CD8-positive, alpha-beta memory T cell (primary cell): ENCODE results near the gene PTH2. TPM values are rescaled to one million over a fixed set of nuclear protein-coding genes. Genes with fewer than 3 reads are reported as not detected.
A peak's percentile ranks its signal among the peaks of the same experiment; 100 is the strongest.

Source experiments
- CTCF ChIA-PET: fragments of 350-600 bp; sonication (Branson Sonifier 250); formaldehyde crosslinking; loops from one replicate; lab custom pipeline; 2021; ENCODE audit warnings: antibody characterized with exemption; lab: Charles Lee
- POLR2A ChIA-PET: fragments of 350-600 bp; sonication (Branson Sonifier 250); formaldehyde crosslinking; loops from one replicate; lab custom pipeline; 2021; ENCODE audit warnings: antibody characterized with exemption; lab: Charles Lee
- DNase-seq, 5 donors: peaks; one replicate each; pipeline versions ENCODE4 v3.0.0 to v3.0.0-alpha.2; 2020 to 2022; ENCODE audit warnings: mixed read lengths in 1 of 5
- H3K27ac ChIP-seq: one replicate; pipeline ENCODE4 v1.7.0; 2013; ENCODE audit warnings: low read depth, mild to moderate bottlenecking, low read length, moderate library complexity
- H3K27me3 ChIP-seq: 2 replicates; pipeline ENCODE4 v1.7.0; 2013; ENCODE audit warnings: low read length, mild to moderate bottlenecking; ENCODE audit not compliant: insufficient read depth, poor library complexity, severe bottlenecking
- H3K36me3 ChIP-seq: 2 replicates; pipeline ENCODE4 v1.7.0; 2013; ENCODE audit warnings: mild to moderate bottlenecking, low read length, moderate library complexity; ENCODE audit not compliant: insufficient read depth
- H3K4me1 ChIP-seq: 2 replicates; pipeline ENCODE4 v1.7.0; 2013; ENCODE audit warnings: mild to moderate bottlenecking, low read length, moderate library complexity; ENCODE audit not compliant: insufficient read depth
- H3K4me3 ChIP-seq: 2 replicates; pipeline ENCODE4 v1.7.0; 2013; ENCODE audit warnings: mild to moderate bottlenecking, low read length
- H3K9me3 ChIP-seq: 2 replicates; pipeline ENCODE4 v1.7.0; 2013; ENCODE audit warnings: mild to moderate bottlenecking, low read length
- H3K27ac Mint-ChIP-seq, 8 donors: one replicate each; pipeline ENCODE4 v1.8.0; 2020 to 2021; ENCODE audit warnings: mixed read lengths in 8 of 8, mild to moderate bottlenecking in 6 of 8, inconsistent platforms in 3 of 8, moderate library complexity in 3 of 8
- H3K27me3 Mint-ChIP-seq, 2 donors: one replicate each; pipeline ENCODE4 v1.8.0; 2020 to 2021; ENCODE audit warnings: mixed read lengths in 2 of 2, mild to moderate bottlenecking in 1 of 2, moderate library complexity in 1 of 2
- H3K36me3 Mint-ChIP-seq, 3 donors: one replicate each; pipeline ENCODE4 v1.8.0; 2020 to 2021; ENCODE audit warnings: mixed read lengths in 3 of 3, inconsistent platforms in 1 of 3, mild to moderate bottlenecking in 1 of 3
- H3K4me1 Mint-ChIP-seq, 3 donors: one replicate each; pipeline ENCODE4 v1.8.0; 2020 to 2021; ENCODE audit warnings: mixed read lengths in 3 of 3, inconsistent platforms in 1 of 3, mild to moderate bottlenecking in 1 of 3
- H3K4me3 Mint-ChIP-seq, 7 donors: one replicate each; pipeline ENCODE4 v1.8.0; 2020 to 2021; ENCODE audit warnings: mixed read lengths in 7 of 7, mild to moderate bottlenecking in 6 of 7, moderate library complexity in 4 of 7, inconsistent platforms in 2 of 7
- H3K9me3 Mint-ChIP-seq, 5 donors: one replicate each; pipeline ENCODE4 v1.8.0; 2020 to 2022; ENCODE audit warnings: mixed read lengths in 5 of 5, mild to moderate bottlenecking in 3 of 5, moderate library complexity in 2 of 5, inconsistent platforms in 1 of 5
- polyA plus RNA-seq: library from polyadenylated mRNA; unstranded; fragments of 300-500 nt; fragmentation: Illumina TruSeq; gene quantifications from one replicate; pipeline ENCODE4 v1.2.3, GENCODE V29; 2021
- total RNA-seq, 2 experiments: library from RNA; stranded (reverse); gene quantifications; one replicate each; pipeline ENCODE4 v1.2.3, GENCODE V29; 2021

Gene PTH2
- total and polyA plus RNA-seq, 3 experiments from 2014 or later = not detected

DNA sequence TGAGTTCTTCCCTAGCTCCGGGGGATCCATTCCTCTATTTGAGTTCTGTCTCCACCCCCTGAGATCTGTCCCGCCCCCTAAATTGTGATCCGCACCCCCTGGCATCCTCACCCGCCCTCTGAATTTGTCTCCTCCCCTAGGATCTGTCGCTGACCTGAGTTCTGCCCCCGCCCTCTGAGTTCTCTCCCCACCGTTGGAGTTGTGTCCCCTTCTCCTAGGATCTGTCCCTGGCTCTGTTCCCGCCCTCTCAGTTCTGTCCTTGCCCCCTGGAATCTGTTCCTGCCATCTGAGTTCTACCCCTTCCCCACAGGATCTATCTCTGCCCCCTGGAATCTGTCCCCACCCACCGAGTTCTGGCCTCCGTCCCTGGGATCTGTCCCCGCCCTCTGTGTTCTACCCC lies 19.1 kb upstream of the PTH2 start:
- peaks cover 49 to 50% of the 10 kb centered on the region in 2 donors for H3K27me3 Mint-ChIP-seq

DNA sequence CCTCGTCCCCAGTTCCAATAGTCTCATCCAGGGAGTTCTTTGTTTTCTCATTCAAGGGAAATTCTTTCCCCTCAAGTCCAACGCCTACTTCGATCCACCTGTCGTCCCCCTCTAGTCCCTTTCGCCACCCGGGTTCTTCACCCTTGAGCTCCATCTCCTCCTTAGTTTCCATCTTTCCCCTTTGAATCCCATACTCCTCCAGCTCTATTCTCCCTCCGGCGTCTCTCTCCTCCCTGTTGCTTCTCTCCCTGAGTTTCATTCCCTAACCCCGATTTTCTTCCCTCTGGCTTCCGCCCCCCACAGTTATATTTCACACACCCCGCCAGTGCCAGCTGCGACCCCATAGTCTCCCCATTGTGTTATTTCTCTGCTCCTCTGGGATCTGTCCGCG lies 18.7 kb upstream of the PTH2 start:
- peaks cover 50% of the 10 kb centered on the region for H3K27me3 ChIP-seq
- H3K4me3 ChIP-seq = no peak overlapping the region
- Mint-ChIP-seq H3K27ac (peak overlapping the region in 5 of 8 donors; percentile 15 to 84 (median 67)), H3K36me3 (peaks cover 0 to 14% (median 4%) of the 10 kb centered on the region in 3 donors), H3K4me3 (peak overlapping the region; percentile 77 to 92 (median 84)), H3K9me3 (no peaks in the 10 kb centered on the region), H3K27me3 (peaks cover 52 to 54% of the 10 kb centered on the region in 2 donors), H3K4me1 (peaks cover 29 to 48% (median 35%) of the 10 kb centered on the region in 3 donors)
- no peaks in the 10 kb centered on the region for H3K36me3 ChIP-seq
- no peak for DNase-seq
- no peaks in the 10 kb centered on the region for H3K9me3 ChIP-seq
- no peak overlapping the region for H3K27ac ChIP-seq
- peaks cover 19% of the 10 kb centered on the region for H3K4me1 ChIP-seq
- ChIA-PET POLR2A (interaction anchor here (0.7 kb wide), 1 partner anchor 10 kb away, joined by 3 read pairs; the partner anchor contains the start of gene PIH1D1), CTCF (interaction anchor here (0.5 to 4.8 kb wide), 8 partner anchors 10 to 215 kb away, joined by 3 to 28 read pairs (median 4); partner anchors contain the start of genes ALDH16A1, GFY and PIH1D1)

More for the DNA sequence above, 19.1 kb upstream of the PTH2 start:
- H3K27me3 ChIP-seq = peaks cover 46% of the 10 kb centered on the region
- Mint-ChIP-seq H3K9me3 (no peaks in the 10 kb centered on the region), H3K27ac (peak overlapping the region in 5 of 8 donors; percentile 18 to 84 (median 58)), H3K36me3 (peaks cover 0 to 17% (median 4%) of the 10 kb centered on the region in 3 donors), H3K4me3 (peak overlapping the region; percentile 77 to 92 (median 84)), H3K4me1 (peaks cover 29 to 47% (median 35%) of the 10 kb centered on the region in 3 donors)
- ChIA-PET CTCF (interaction anchor here (0.8 to 4.8 kb wide), 8 partner anchors 10 to 216 kb away, joined by 3 to 28 read pairs (median 4); partner anchors contain the start of genes ALDH16A1, FLT3LG and GFY), POLR2A (no interaction called here)
- no peak for DNase-seq
- no peaks in the 10 kb centered on the region for H3K9me3 ChIP-seq
- no peak overlapping the region for H3K4me3 ChIP-seq
- peaks cover 19% of the 10 kb centered on the region for H3K4me1 ChIP-seq
- no peaks in the 10 kb centered on the region for H3K36me3 ChIP-seq
- H3K27ac ChIP-seq = no peak overlapping the region

DNA sequence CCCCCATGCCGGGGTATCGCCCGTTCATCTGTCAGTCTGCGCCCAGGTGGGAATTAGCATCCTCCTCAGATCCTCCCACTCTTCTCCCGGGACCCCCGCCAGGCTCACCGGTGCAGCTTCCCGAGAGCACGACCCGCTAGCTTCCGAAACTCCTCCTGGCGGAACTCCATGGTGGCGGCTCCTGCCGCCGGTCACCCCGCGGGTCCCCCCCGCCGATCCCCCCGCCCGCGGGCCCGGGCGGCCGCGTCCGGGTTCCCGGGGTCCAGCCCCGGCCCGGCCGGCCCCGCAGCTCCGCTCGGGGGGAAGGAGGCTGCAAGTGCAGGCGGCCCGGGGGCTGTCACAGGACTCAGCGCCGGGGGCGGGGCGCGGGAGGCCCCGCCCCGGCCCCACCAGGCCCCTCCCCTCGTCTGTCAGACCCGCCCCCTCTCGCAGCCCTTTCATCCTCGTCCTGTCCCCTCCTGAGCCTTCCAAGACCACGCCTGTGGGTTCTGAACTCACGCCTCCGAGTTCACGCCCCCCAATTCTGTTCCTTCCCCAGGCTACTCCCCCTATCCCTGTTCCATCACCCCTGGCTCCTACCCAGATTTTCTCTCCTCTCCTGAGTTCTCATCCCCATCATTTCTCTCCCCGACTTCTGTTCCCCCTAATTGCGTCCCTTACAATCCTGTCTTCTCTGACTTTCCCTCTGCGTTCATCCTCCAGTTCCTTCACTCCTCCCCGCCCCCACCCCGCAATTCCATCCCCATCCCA lies 18.1 kb upstream of the PTH2 start, which contains the start of gene SLC17A7:
TSS of gene SLC17A7 (minus strand) at position 318 of the 750 bp plus-strand sequence. CDS start at position 170, 148 bp downstream.
- H3K27me3 Mint-ChIP-seq = peaks cover 56 to 60% of the 10 kb centered on the region in 2 donors
- Histone ChIP-seq H3K36me3 (no peaks in the 10 kb centered on the region), H3K9me3 (no peaks in the 10 kb centered on the region), H3K27me3 (peaks cover 55% of the 10 kb centered on the region), H3K4me1 (peaks cover 19% of the 10 kb centered on the region), H3K27ac (no peak within 1 kb of the TSS), H3K4me3 (no peak within 1 kb of the TSS)
- POLR2A ChIA-PET = interaction anchor here (0.7 kb wide), 1 partner anchor 10 kb away, joined by 3 read pairs; the partner anchor contains the start of gene PIH1D1
- H3K27ac Mint-ChIP-seq = peak within 1 kb of the TSS in 7 of 8 donors; percentile 18 to 89 (median 67)
- H3K4me1 Mint-ChIP-seq = peaks cover 30 to 47% (median 36%) of the 10 kb centered on the region in 3 donors
- CTCF ChIA-PET = interaction anchor here (0.5 to 4.8 kb wide), 8 partner anchors 10 to 215 kb away, joined by 3 to 28 read pairs (median 4); partner anchors contain the start of genes ALDH16A1, GFY and PIH1D1
- DNase-seq = peak in 2 of 5 donors; percentile 43 to 45
- peak within 1 kb of the TSS; percentile 77 to 92 (median 84) for H3K4me3 Mint-ChIP-seq
- peaks cover 0 to 8% (median 1%) of the 10 kb centered on the region in 3 donors for H3K36me3 Mint-ChIP-seq
- H3K9me3 Mint-ChIP-seq = no peaks in the 10 kb centered on the region

DNA sequence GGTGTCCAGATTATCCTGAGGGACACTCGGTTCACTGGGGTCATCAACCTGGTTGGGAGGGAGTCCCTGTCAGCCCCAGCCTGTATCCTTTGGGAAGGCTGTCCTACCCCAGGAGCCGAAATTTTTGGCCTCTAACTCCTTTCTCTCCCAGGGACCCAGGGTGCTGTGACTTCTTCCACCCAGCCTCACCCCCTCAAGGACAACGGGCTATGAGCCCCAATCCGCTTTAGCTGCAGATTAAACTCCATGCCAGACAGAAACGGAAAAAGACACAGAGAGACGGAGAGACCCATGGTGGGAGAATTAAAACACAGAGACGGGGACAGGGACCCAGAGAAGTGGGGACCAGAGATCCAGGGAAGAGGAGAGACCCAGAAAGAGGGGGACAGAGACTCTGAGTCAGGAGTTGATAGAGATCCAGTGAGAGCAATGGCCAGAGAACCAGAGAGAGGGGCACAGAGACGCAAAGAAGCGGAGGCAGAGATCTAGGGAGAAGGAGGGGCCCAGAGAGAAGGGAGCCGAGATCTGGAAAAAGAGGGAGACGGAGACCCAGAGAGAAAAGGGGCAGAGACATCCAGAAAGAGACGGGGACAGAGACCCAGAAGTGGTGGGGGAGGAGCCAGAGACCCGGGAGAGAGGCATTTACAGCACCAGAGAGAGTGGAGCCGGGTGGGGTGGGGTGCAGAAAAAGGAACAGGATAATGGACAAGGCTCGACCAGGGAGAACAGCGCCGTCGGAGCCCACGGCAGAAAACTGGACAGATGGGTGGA lies 17.4 kb upstream of the PTH2 start:
- peaks cover 56% of the 10 kb centered on the region for H3K27me3 ChIP-seq
- ChIA-PET POLR2A (no interaction called here), CTCF (interaction anchor here (4.8 kb wide), 1 partner anchor 48 kb away, joined by 28 read pairs; no protein-coding TSS in a partner anchor)
- Mint-ChIP-seq H3K27me3 (peaks cover 64 to 68% of the 10 kb centered on the region in 2 donors), H3K4me1 (peaks cover 31 to 52% (median 41%) of the 10 kb centered on the region in 3 donors), H3K36me3 (peaks cover 0 to 2% (median 1%) of the 10 kb centered on the region in 3 donors), H3K4me3 (peak overlapping the region; percentile 8 to 80 (median 61)), H3K27ac (peak overlapping the region in 4 of 8 donors; percentile 30 to 89 (median 51)), H3K9me3 (no peaks in the 10 kb centered on the region)
- no peak overlapping the region for H3K27ac ChIP-seq
- H3K4me1 ChIP-seq = peaks cover 19% of the 10 kb centered on the region
- H3K4me3 ChIP-seq = no peak overlapping the region
- H3K36me3 ChIP-seq = no peaks in the 10 kb centered on the region
- H3K9me3 ChIP-seq = no peaks in the 10 kb centered on the region
- DNase-seq = no peak

DNA sequence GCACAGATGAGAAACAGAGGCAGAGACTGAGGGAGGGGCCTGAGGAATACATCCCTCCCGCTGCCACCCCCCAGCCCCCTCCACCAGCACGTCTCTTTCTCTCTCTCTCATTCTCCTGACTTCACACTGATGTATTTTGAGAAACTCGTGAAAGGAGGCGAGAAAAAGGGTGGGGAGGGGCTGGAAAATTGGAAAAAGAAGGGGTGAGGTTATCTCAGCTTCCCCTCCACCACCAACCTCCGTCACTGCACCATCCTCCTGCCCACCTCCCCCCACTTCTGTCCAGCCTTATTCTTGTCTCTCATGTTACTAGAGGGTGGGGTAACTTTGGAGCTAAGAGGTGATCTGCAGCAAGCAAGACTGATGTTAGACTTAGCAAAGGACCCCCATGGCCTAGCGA lies 16.6 kb upstream of the PTH2 start:
- CTCF ChIA-PET = interaction anchor here (4.8 kb wide), 1 partner anchor 47 kb away, joined by 28 read pairs; no protein-coding TSS in a partner anchor
- Mint-ChIP-seq H3K4me3 (no peak overlapping the region), H3K36me3 (peaks cover 0 to 1% (median 0%) of the 10 kb centered on the region in 3 donors), H3K4me1 (peaks cover 29 to 48% (median 41%) of the 10 kb centered on the region in 3 donors), H3K27ac (no peak overlapping the region), H3K27me3 (peaks cover 72 to 75% of the 10 kb centered on the region in 2 donors), H3K9me3 (no peaks in the 10 kb centered on the region)
- Histone ChIP-seq H3K9me3 (no peaks in the 10 kb centered on the region), H3K27ac (no peak overlapping the region), H3K4me3 (no peak overlapping the region), H3K36me3 (no peaks in the 10 kb centered on the region), H3K4me1 (peaks cover 19% of the 10 kb centered on the region), H3K27me3 (peaks cover 58% of the 10 kb centered on the region)
- POLR2A ChIA-PET = interaction anchor here (0.6 kb wide), 1 partner anchor 113 kb away, joined by 3 read pairs; no protein-coding TSS in a partner anchor
- DNase-seq = no peak

GRCh38 chr19:49438261-49438660 lies 15.0 kb upstream of the PTH2 start:
- no peak overlapping the region for H3K27ac ChIP-seq
- ChIA-PET CTCF (no interaction called here), POLR2A (no interaction called here)
- H3K9me3 Mint-ChIP-seq = no peaks in the 10 kb centered on the region
- H3K4me3 Mint-ChIP-seq = peak overlapping the region in 1 of 7 donors; percentile 0
- H3K36me3 Mint-ChIP-seq = peaks cover 0 to 1% (median 0%) of the 10 kb centered on the region in 3 donors
- DNase-seq = no peak
- H3K4me3 ChIP-seq = no peak overlapping the region
- H3K27ac Mint-ChIP-seq = peak overlapping the region in 1 of 8 donors; percentile 67
- no peaks in the 10 kb centered on the region for H3K36me3 ChIP-seq
- no peaks in the 10 kb centered on the region for H3K9me3 ChIP-seq
- H3K4me1 Mint-ChIP-seq = peaks cover 26 to 43% (median 33%) of the 10 kb centered on the region in 3 donors
- peaks cover 79 to 91% of the 10 kb centered on the region in 2 donors for H3K27me3 Mint-ChIP-seq
- peaks cover 19% of the 10 kb centered on the region for H3K4me1 ChIP-seq
- H3K27me3 ChIP-seq = peaks cover 73% of the 10 kb centered on the region

DNA sequence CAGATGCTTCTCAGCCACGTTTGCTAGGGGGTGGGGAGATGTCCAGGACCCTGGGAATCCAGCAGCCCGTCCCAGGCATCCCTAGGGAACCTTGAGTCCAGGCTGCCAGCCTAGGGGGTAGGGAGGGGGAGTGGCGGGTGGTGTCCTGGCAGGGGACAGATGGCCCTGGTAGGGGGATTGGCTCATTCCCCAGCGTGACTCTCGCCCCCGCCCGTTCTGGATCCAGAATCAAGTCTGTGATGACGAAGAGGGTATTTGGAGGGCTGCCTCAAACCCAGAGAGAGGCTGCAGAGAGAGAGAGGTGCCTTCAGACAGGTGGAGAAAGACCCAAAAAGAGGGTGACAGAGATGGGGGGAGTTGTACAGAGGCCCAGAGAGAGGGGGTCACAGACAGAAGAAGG lies 14.0 kb upstream of the PTH2 start:
- peaks cover 81 to 96% of the 10 kb centered on the region in 2 donors for H3K27me3 Mint-ChIP-seq
- no peak overlapping the region for H3K4me3 ChIP-seq
- H3K36me3 ChIP-seq = no peaks in the 10 kb centered on the region
- H3K36me3 Mint-ChIP-seq = peaks cover 0 to 1% (median 0%) of the 10 kb centered on the region in 3 donors
- POLR2A ChIA-PET = no interaction called here
- no peak for DNase-seq
- H3K9me3 ChIP-seq = no peaks in the 10 kb centered on the region
- no peak overlapping the region for H3K27ac ChIP-seq
- H3K4me1 ChIP-seq = peaks cover 15% of the 10 kb centered on the region
- peaks cover 0 to 2% (median 0%) of the 10 kb centered on the region in 5 donors for H3K9me3 Mint-ChIP-seq
- H3K27ac Mint-ChIP-seq = peak overlapping the region in 1 of 8 donors; percentile 26
- H3K4me1 Mint-ChIP-seq = peaks cover 27 to 43% (median 32%) of the 10 kb centered on the region in 3 donors
- peaks cover 79% of the 10 kb centered on the region for H3K27me3 ChIP-seq
- CTCF ChIA-PET = no interaction called here
- no peak overlapping the region for H3K4me3 Mint-ChIP-seq
